Erythroblast (primary cell): Measurements from ENCODE around the gene WDPCP.
"Not testable (repeated sequence)": the region's sequence is repeated elsewhere in the genome, so short reads cannot be mapped to it uniquely, and the experiment has no call there.

Experiments
- GATA1 ChIP-seq: IDR thresholded peaks from 2 replicates; pipeline ENCODE4 v1.6.1; 2011; ENCODE audit warnings: low read depth, mild to moderate bottlenecking, control low read depth, low read length, moderate library complexity
- POLR2A ChIP-seq: IDR thresholded peaks from 2 replicates; pipeline ENCODE4 v1.6.1; 2011; ENCODE audit warnings: mild to moderate bottlenecking, low read length

DNA sequence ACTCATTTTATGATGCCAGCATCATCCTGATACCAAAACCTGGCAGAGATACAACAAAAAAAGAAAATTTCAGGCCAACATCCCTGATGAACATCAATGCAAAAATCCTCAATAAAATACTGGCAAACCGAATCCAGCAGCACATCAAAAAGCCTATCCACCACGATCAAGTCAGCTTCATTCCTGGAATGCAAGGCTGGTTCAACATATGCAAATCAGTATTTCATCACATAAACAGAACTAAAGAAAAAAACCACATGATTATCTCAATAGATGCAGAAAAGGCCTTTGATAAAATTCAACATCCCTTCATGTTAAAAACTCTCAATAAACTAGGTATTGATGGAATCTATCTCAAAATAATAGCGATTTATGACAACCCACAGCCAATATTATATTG, 29.4 kb downstream of the WDPCP start:
- not testable (repeated sequence) for TF ChIP-seq POLR2A, GATA1
